B cell (primary cell): Measurements from ENCODE around the gene UBR3. TPM values are rescaled to one million over a fixed set of nuclear protein-coding genes. Genes with fewer than 3 reads are reported as not detected.

Source experiments
- ATAC-seq: fragments of 200-7000 bp; cut with Tn5 transposase; one replicate; pipeline ENCODE4 v1.10.0; 2021; ENCODE audit warnings: low read depth, mild to moderate bottlenecking, moderate number of reproducible peaks, moderate library complexity
- CTCF ChIA-PET: fragments of 350-600 bp; sonication (Branson Sonifier 250); formaldehyde crosslinking; loops from one replicate; lab custom pipeline; 2021; ENCODE audit warnings: antibody characterized with exemption, inconsistent platforms; lab: Charles Lee
- POLR2A ChIA-PET: fragments of 350-600 bp; sonication (Branson Sonifier 250); formaldehyde crosslinking; loops from one replicate; lab custom pipeline; 2021; ENCODE audit warnings: antibody characterized with exemption; lab: Charles Lee
- DNase-seq: peaks from one replicate; pipeline ENCODE4 v3.0.0; 2013
- H2AFZ ChIP-seq: 2 replicates; pipeline ENCODE4 v1.6.1; 2012; ENCODE audit warnings: mild to moderate bottlenecking, low read depth, low read length; ENCODE audit not compliant: insufficient read depth, poor library complexity, severe bottlenecking
- H3K27ac ChIP-seq, 2 donors: 1 replicate in 1 of 2; 2 replicates in 1 of 2; pipeline ENCODE4 v1.5.1; 2012 to 2013; ENCODE audit warnings: low read length in 2 of 2, mild to moderate bottlenecking in 2 of 2, moderate library complexity in 1 of 2
- H3K27me3 ChIP-seq, 4 experiments: fragments of 200-600 bp in 1 of 4; sonication (generic) in 1 of 4; replicated peaks in 1 of 4; 1 replicate in 2 of 4; 2 replicates in 2 of 4; pipeline versions ENCODE4 v1.6.1 to v1.7.0; 2013 to 2016; ENCODE audit warnings: low read length in 3 of 4, mild to moderate bottlenecking in 2 of 4, mixed read lengths in 1 of 4, moderate library complexity in 1 of 4; ENCODE audit not compliant: insufficient read depth in 4 of 4, control insufficient read depth in 3 of 4; ENCODE audit errors: control extremely low read depth in 1 of 4
- H3K36me3 ChIP-seq, 2 experiments: replicated peaks in 1 of 2; 1 replicate in 1 of 2; 2 replicates in 1 of 2; pipeline versions ENCODE4 v1.6.1 to v1.7.1; 2013; ENCODE audit warnings: low read length in 1 of 2; ENCODE audit not compliant: insufficient read depth in 2 of 2, control insufficient read depth in 1 of 2; ENCODE audit errors: control extremely low read depth in 1 of 2, extremely low read depth in 1 of 2
- H3K4me1 ChIP-seq, 2 donors: fragments of 200-600 bp in 1 of 2; sonication (generic) in 1 of 2; 1 replicate in 1 of 2; 2 replicates in 1 of 2; pipeline versions ENCODE4 v1.5.1 to v1.6.1; 2013 to 2017; ENCODE audit warnings: low read length in 2 of 2; ENCODE audit not compliant: control insufficient read depth in 2 of 2, insufficient read depth in 2 of 2
- H3K4me2 ChIP-seq: replicated peaks from 2 replicates; pipeline ENCODE3; 2012; ENCODE audit warnings: mild to moderate bottlenecking, low read depth, low read length; ENCODE audit not compliant: poor library complexity, severe bottlenecking
- H3K4me3 ChIP-seq, 5 experiments: fragments of 200-600 bp in 1 of 5; sonication (generic) in 1 of 5; 1 replicate in 3 of 5; 2 replicates in 2 of 5; pipeline versions ENCODE4 v1.5.1 to v1.7.0; 2011 to 2016; ENCODE audit warnings: low read length in 4 of 5, mild to moderate bottlenecking in 4 of 5, low read depth in 2 of 5, control low read depth in 1 of 5, moderate library complexity in 1 of 5; ENCODE audit not compliant: insufficient read depth in 1 of 5; ENCODE audit errors: control extremely low read depth in 1 of 5, extremely low read depth in 1 of 5
- H3K79me2 ChIP-seq: fragments of 200-600 bp; sonication (generic); one replicate; pipeline ENCODE4 v1.6.0; 2016; ENCODE audit warnings: low read length; ENCODE audit not compliant: control insufficient read depth, insufficient read depth
- H3K9ac ChIP-seq: fragments of 200-600 bp; sonication (generic); 2 replicates; pipeline ENCODE4 v1.6.1; 2017; ENCODE audit warnings: mild to moderate bottlenecking, low read length, moderate library complexity
- H3K9me3 ChIP-seq, 3 donors: one replicate each; pipeline versions ENCODE4 v1.6.1 to v1.7.1; 2013; ENCODE audit warnings: low read length in 2 of 3; ENCODE audit not compliant: control insufficient read depth in 2 of 3, insufficient read depth in 1 of 3; ENCODE audit errors: control extremely low read depth in 1 of 3
- H4K20me1 ChIP-seq: 2 replicates; pipeline ENCODE4 v1.6.0; 2012; ENCODE audit warnings: mild to moderate bottlenecking, low read length; ENCODE audit not compliant: insufficient read depth, control insufficient read depth, poor library complexity, severe bottlenecking
- H3K27ac Mint-ChIP-seq: one replicate; pipeline ENCODE4 v1.8.0; 2021; ENCODE audit warnings: mixed read lengths
- H3K27me3 Mint-ChIP-seq: one replicate; pipeline ENCODE4 v1.8.0; 2021; ENCODE audit warnings: mixed read lengths
- H3K4me1 Mint-ChIP-seq: one replicate; pipeline ENCODE4 v1.8.0; 2021; ENCODE audit warnings: mixed read lengths
- H3K4me3 Mint-ChIP-seq: one replicate; pipeline ENCODE4 v1.8.0; 2021; ENCODE audit warnings: mixed read lengths
- H3K9me3 Mint-ChIP-seq: one replicate; pipeline ENCODE4 v1.8.0; 2022; ENCODE audit warnings: mixed read lengths; ENCODE audit not compliant: insufficient read depth
- CTCF ChIP-seq: fragments of 200-600 bp; IDR thresholded peaks from one replicate; pipeline ENCODE4 v1.8.0; 2022; ENCODE audit warnings: antibody characterized with exemption, mild to moderate bottlenecking
- EZH2 ChIP-seq: IDR thresholded peaks from 2 replicates; pipeline ENCODE4 v1.6.1; 2012; ENCODE audit warnings: borderline replicate concordance, low read depth, mild to moderate bottlenecking, moderate library complexity, low read length; ENCODE audit not compliant: insufficient read depth, poor library complexity, severe bottlenecking
- WGBS: methylation state at CpG from one replicate; pipeline ENCODE4 v1.1.5; 2013; ENCODE audit warnings: missing lambda C conversion rate; ENCODE audit not compliant: insufficient coverage; 5-methylcytosine and 5-hydroxymethylcytosine counted together
- intact Hi-C: fragments of 100-400 bp; cut with micrococcal nuclease; formaldehyde crosslinking; loops from one replicate; pipeline ENCODE4 v1.10.0; 2022
- polyA plus RNA-seq: library from polyadenylated mRNA; depleted of rRNA; stranded (reverse); fragments of >200 nt; gene quantifications from 2 replicates; pipeline ENCODE4 v1.2.3, GENCODE V29; 2012
- total RNA-seq, 2 donors: library from RNA; stranded (reverse); fragments of 120-200 nt in 1 of 2; gene quantifications; 1 replicate in 1 of 2; 2 replicates in 1 of 2; pipeline versions ENCODE4 v1.2.3 to v1.2.4, GENCODE V29; 2013 to 2022

The UBR3 gene
- total and polyA plus RNA-seq, 2 donors (not counting 1 experiment from before 2014, with no cell fraction given) = 5.9 to 58.1 TPM

- H3K79me2 ChIP-seq = no peaks in the 10 kb centered on the region
- no peaks in the 10 kb centered on the region for H3K27me3 ChIP-seq
- H3K9me3 Mint-ChIP-seq = peaks cover 3% of the 10 kb centered on the region
- no peak overlapping the region for H3K4me2 ChIP-seq
- no peaks in the 10 kb centered on the region for H4K20me1 ChIP-seq
- no peak overlapping the region for H3K9ac ChIP-seq
- no CpG with 5 or more reads among the region's 3 CpGs for WGBS
- ChIA-PET CTCF (no interaction called here), POLR2A (no interaction called here)
- DNase-seq = no peak
- no peak overlapping the region for H3K4me3 Mint-ChIP-seq
- ATAC-seq = no peak
- H3K36me3 ChIP-seq = no peaks in the 10 kb centered on the region
- H2AFZ ChIP-seq = no peak overlapping the region
- H3K27ac Mint-ChIP-seq = no peak overlapping the region
- no peaks in the 10 kb centered on the region for H3K4me1 ChIP-seq
- H3K4me3 ChIP-seq = no peak overlapping the region
- no peak overlapping the region for H3K27ac ChIP-seq
- no peaks in the 10 kb centered on the region for H3K4me1 Mint-ChIP-seq
- peaks cover 3% of the 10 kb centered on the region for H3K27me3 Mint-ChIP-seq
- TF ChIP-seq EZH2 (no peak), CTCF (no peak)
- peaks cover 0 to 6% (median 3%) of the 10 kb centered on the region in 3 donors for H3K9me3 ChIP-seq
- intact Hi-C loops = no loop called here
Measured at GRCh38 chr2:170091436-170091835, 264.2 kb downstream of the UBR3 start.

GRCh38 chr2:170092436-170093060, 265.3 kb downstream of the UBR3 start:
- Histone ChIP-seq H3K27me3 (no peaks in the 10 kb centered on the region), H3K27ac (no peak overlapping the region), H3K9ac (no peak overlapping the region), H4K20me1 (no peaks in the 10 kb centered on the region), H3K36me3 (no peaks in the 10 kb centered on the region), H3K4me3 (no peak overlapping the region), H3K79me2 (no peaks in the 10 kb centered on the region), H3K9me3 (peaks cover 0 to 10% (median 3%) of the 10 kb centered on the region in 3 donors), H2AFZ (no peak overlapping the region), H3K4me2 (no peak overlapping the region), H3K4me1 (no peaks in the 10 kb centered on the region)
- ATAC-seq (no peak), DNase-seq (no peak)
- POLR2A ChIA-PET = no interaction called here
- H3K4me1 Mint-ChIP-seq = no peaks in the 10 kb centered on the region
- CTCF ChIA-PET = interaction anchor here (0.5 kb wide), 1 partner anchor 429 kb away, joined by 3 read pairs; no protein-coding TSS in a partner anchor
- peaks cover 3% of the 10 kb centered on the region for H3K27me3 Mint-ChIP-seq
- WGBS = no CpG with 5 or more reads among the region's 4 CpGs
- no peak overlapping the region for H3K27ac Mint-ChIP-seq
- intact Hi-C loops = no loop called here
- H3K9me3 Mint-ChIP-seq = peaks cover 3% of the 10 kb centered on the region
- TF ChIP-seq CTCF (no peak), EZH2 (no peak)
- H3K4me3 Mint-ChIP-seq = no peak overlapping the region
